ENCODE measurements around the gene DGKD.
"Not testable (repeated sequence)": the region's sequence is repeated elsewhere in the genome, so short reads cannot be mapped to it uniquely, and the experiment has no call there.

The DGKD gene

GRCh38 chr2:233373316-233373715, 19.0 kb downstream of the DGKD start:
- DNase-seq (ENCODE audit: low read depth): no peak

GRCh38 chr2:233374776-233375175, 20.5 kb downstream of the DGKD start:
- not testable (repeated sequence) for H3K4me3 ChIP-seq (ENCODE audit: control insufficient read depth, low read depth, low read length); DNase-seq (ENCODE audit: low read depth)

More at GRCh38 chr2:233373316-233373715, 19.0 kb downstream of the DGKD start:
- no peak for TF ChIP-seq CTCF (conservative IDR thresholded peaks at IDR 0.05; ENCODE audit: control insufficient read depth, insufficient read depth, low read depth, low read length)
- H3K4me3 ChIP-seq (ENCODE audit: control insufficient read depth, low read depth, low read length): no peak overlapping the region

- no peak for DNase-seq (ENCODE audit: low read depth)
- no peak for TF ChIP-seq CTCF (conservative IDR thresholded peaks at IDR 0.05; ENCODE audit: control insufficient read depth, insufficient read depth, low read depth, low read length)
- no peak overlapping the region for H3K4me3 ChIP-seq (ENCODE audit: control insufficient read depth, low read depth, low read length)
These were observed 21.4 kb downstream of the DGKD start for GRCh38 chr2:233375490-233376314.

- TF ChIP-seq CTCF (conservative IDR thresholded peaks at IDR 0.05; ENCODE audit: control insufficient read depth, insufficient read depth, low read depth, low read length): no peak
- H3K4me3 ChIP-seq (ENCODE audit: control insufficient read depth, low read depth, low read length): no peak overlapping the region
- DNase-seq (ENCODE audit: low read depth): no peak
These were observed 24.7 kb downstream of the DGKD start for GRCh38 chr2:233379034-233379433.

GRCh38 chr2:233379441-233379840, 25.1 kb downstream of the DGKD start:
- H3K4me3 ChIP-seq (ENCODE audit: control insufficient read depth, low read depth, low read length): no peak overlapping the region
- no peak for TF ChIP-seq CTCF (conservative IDR thresholded peaks at IDR 0.05; ENCODE audit: control insufficient read depth, insufficient read depth, low read depth, low read length)

GRCh38 chr2:233380132-233380895, 26.0 kb downstream of the DGKD start:
- H3K4me3 ChIP-seq (ENCODE audit: control insufficient read depth, low read depth, low read length): no peak overlapping the region
- DNase-seq (ENCODE audit: low read depth): no peak
- TF ChIP-seq CTCF (conservative IDR thresholded peaks at IDR 0.05; ENCODE audit: control insufficient read depth, insufficient read depth, low read depth, low read length): no peak

More at GRCh38 chr2:233379441-233379840, 25.1 kb downstream of the DGKD start:
- no peak for DNase-seq (ENCODE audit: low read depth)

GRCh38 chr2:233380995-233381637, 26.8 kb downstream of the DGKD start:
- TF ChIP-seq CTCF (conservative IDR thresholded peaks at IDR 0.05; ENCODE audit: control insufficient read depth, insufficient read depth, low read depth, low read length): no peak
- H3K4me3 ChIP-seq (ENCODE audit: control insufficient read depth, low read depth, low read length): no peak overlapping the region
- DNase-seq (ENCODE audit: low read depth): no peak
